ENCODE data around the gene RXRA.

The RXRA gene

GRCh38 chr9:134287591-134288491 lies 38.4 kb upstream of the RXRA start:
- H3K27me3 ChIP-seq (ENCODE audit: control insufficient read depth, insufficient read depth, low read length), result no peaks in the 10 kb centered on the region
- H3K4me3 ChIP-seq (ENCODE audit: low read depth, low read length), result no peak overlapping the region
- no peaks in the 10 kb centered on the region for H3K36me3 ChIP-seq (ENCODE audit: control insufficient read depth, insufficient read depth, low read length)
- no peaks in the 10 kb centered on the region for H3K4me1 ChIP-seq (ENCODE audit: control insufficient read depth, insufficient read depth, low read length)
- H3K9ac ChIP-seq (ENCODE audit: low read depth, low read length), result no peak overlapping the region
- no peaks in the 10 kb centered on the region for H3K9me3 ChIP-seq (ENCODE audit: control insufficient read depth, insufficient read depth, low read length)

- Histone ChIP-seq H3K4me1 (ENCODE audit: control insufficient read depth, insufficient read depth, low read length) (no peaks in the 10 kb centered on the region), H3K36me3 (ENCODE audit: control insufficient read depth, insufficient read depth, low read length) (no peaks in the 10 kb centered on the region)
Measured at GRCh38 chr9:134288746-134289145, 37.5 kb upstream of the RXRA start.

GRCh38 chr9:134289241-134289875 lies 36.9 kb upstream of the RXRA start:
- no peak overlapping the region for H3K9ac ChIP-seq (ENCODE audit: low read depth, low read length)
- H3K4me3 ChIP-seq (ENCODE audit: low read depth, low read length), result no peak overlapping the region
- no peaks in the 10 kb centered on the region for H3K36me3 ChIP-seq (ENCODE audit: control insufficient read depth, insufficient read depth, low read length)
- no peaks in the 10 kb centered on the region for H3K9me3 ChIP-seq (ENCODE audit: control insufficient read depth, insufficient read depth, low read length)
- no peaks in the 10 kb centered on the region for H3K27me3 ChIP-seq (ENCODE audit: control insufficient read depth, insufficient read depth, low read length)
- no peaks in the 10 kb centered on the region for H3K4me1 ChIP-seq (ENCODE audit: control insufficient read depth, insufficient read depth, low read length)

More at GRCh38 chr9:134288746-134289145, 37.5 kb upstream of the RXRA start:
- H3K4me3 ChIP-seq (ENCODE audit: low read depth, low read length), result no peak overlapping the region
- no peak overlapping the region for H3K9ac ChIP-seq (ENCODE audit: low read depth, low read length)
- H3K27me3 ChIP-seq (ENCODE audit: control insufficient read depth, insufficient read depth, low read length), result no peaks in the 10 kb centered on the region
- no peaks in the 10 kb centered on the region for H3K9me3 ChIP-seq (ENCODE audit: control insufficient read depth, insufficient read depth, low read length)

- Histone ChIP-seq H3K36me3 (ENCODE audit: control insufficient read depth, insufficient read depth, low read length) (no peaks in the 10 kb centered on the region), H3K4me3 (ENCODE audit: low read depth, low read length) (no peak overlapping the region), H3K4me1 (ENCODE audit: control insufficient read depth, insufficient read depth, low read length) (no peaks in the 10 kb centered on the region), H3K27me3 (ENCODE audit: control insufficient read depth, insufficient read depth, low read length) (no peaks in the 10 kb centered on the region), H3K9ac (ENCODE audit: low read depth, low read length) (no peak overlapping the region), H3K9me3 (ENCODE audit: control insufficient read depth, insufficient read depth, low read length) (no peaks in the 10 kb centered on the region)
Measured at GRCh38 chr9:134290603-134291451, 35.4 kb upstream of the RXRA start.

- H3K27me3 ChIP-seq (ENCODE audit: control insufficient read depth, insufficient read depth, low read length), result no peaks in the 10 kb centered on the region
- no peak overlapping the region for H3K9ac ChIP-seq (ENCODE audit: low read depth, low read length)
- no peaks in the 10 kb centered on the region for H3K36me3 ChIP-seq (ENCODE audit: control insufficient read depth, insufficient read depth, low read length)
- no peaks in the 10 kb centered on the region for H3K9me3 ChIP-seq (ENCODE audit: control insufficient read depth, insufficient read depth, low read length)
- H3K4me3 ChIP-seq (ENCODE audit: low read depth, low read length), result no peak overlapping the region
- H3K4me1 ChIP-seq (ENCODE audit: control insufficient read depth, insufficient read depth, low read length), result no peaks in the 10 kb centered on the region
Measured at GRCh38 chr9:134291452-134291881, 34.8 kb upstream of the RXRA start.

GRCh38 chr9:134291961-134292871 lies 34.0 kb upstream of the RXRA start:
- H3K9me3 ChIP-seq (ENCODE audit: control insufficient read depth, insufficient read depth, low read length), result no peaks in the 10 kb centered on the region
- H3K27me3 ChIP-seq (ENCODE audit: control insufficient read depth, insufficient read depth, low read length), result no peaks in the 10 kb centered on the region
- H3K4me3 ChIP-seq (ENCODE audit: low read depth, low read length), result no peak overlapping the region
- H3K9ac ChIP-seq (ENCODE audit: low read depth, low read length), result no peak overlapping the region
- H3K4me1 ChIP-seq (ENCODE audit: control insufficient read depth, insufficient read depth, low read length), result no peaks in the 10 kb centered on the region
- no peaks in the 10 kb centered on the region for H3K36me3 ChIP-seq (ENCODE audit: control insufficient read depth, insufficient read depth, low read length)

GRCh38 chr9:134293031-134293521 lies 33.2 kb upstream of the RXRA start:
- Histone ChIP-seq H3K4me1 (ENCODE audit: control insufficient read depth, insufficient read depth, low read length) (no peaks in the 10 kb centered on the region), H3K4me3 (ENCODE audit: low read depth, low read length) (no peak overlapping the region), H3K27me3 (ENCODE audit: control insufficient read depth, insufficient read depth, low read length) (no peaks in the 10 kb centered on the region), H3K9me3 (ENCODE audit: control insufficient read depth, insufficient read depth, low read length) (no peaks in the 10 kb centered on the region), H3K9ac (ENCODE audit: low read depth, low read length) (no peak overlapping the region), H3K36me3 (ENCODE audit: control insufficient read depth, insufficient read depth, low read length) (no peaks in the 10 kb centered on the region)

GRCh38 chr9:134293611-134294152 lies 32.6 kb upstream of the RXRA start:
- Histone ChIP-seq H3K4me1 (ENCODE audit: control insufficient read depth, insufficient read depth, low read length) (no peaks in the 10 kb centered on the region), H3K9ac (ENCODE audit: low read depth, low read length) (no peak overlapping the region), H3K9me3 (ENCODE audit: control insufficient read depth, insufficient read depth, low read length) (no peaks in the 10 kb centered on the region), H3K27me3 (ENCODE audit: control insufficient read depth, insufficient read depth, low read length) (no peaks in the 10 kb centered on the region), H3K4me3 (ENCODE audit: low read depth, low read length) (no peak overlapping the region), H3K36me3 (ENCODE audit: control insufficient read depth, insufficient read depth, low read length) (no peaks in the 10 kb centered on the region)

GRCh38 chr9:134294153-134295071 lies 31.8 kb upstream of the RXRA start:
- Histone ChIP-seq H3K9ac (ENCODE audit: low read depth, low read length) (no peak overlapping the region), H3K27me3 (ENCODE audit: control insufficient read depth, insufficient read depth, low read length) (no peaks in the 10 kb centered on the region), H3K36me3 (ENCODE audit: control insufficient read depth, insufficient read depth, low read length) (no peaks in the 10 kb centered on the region), H3K4me1 (ENCODE audit: control insufficient read depth, insufficient read depth, low read length) (no peaks in the 10 kb centered on the region), H3K4me3 (ENCODE audit: low read depth, low read length) (no peak overlapping the region), H3K9me3 (ENCODE audit: control insufficient read depth, insufficient read depth, low read length) (no peaks in the 10 kb centered on the region)

All from iPS-15b (cell line).